Stimulated activated CD8-positive, alpha-beta memory T cell treated with anti-CD3 and anti-CD28 coated beads, Interleukin-7, amount 100 ng/mL, for 4 hours (primary cell): ENCODE results near the gene SMAP1.

Experiments
- DNase-seq, 2 donors: peaks; one replicate each; pipeline ENCODE4 v3.0.0-alpha.2; 2020; ENCODE audit warnings: low read depth in 2 of 2

The SMAP1 gene

GRCh38 chr6:70684794-70685493, 17.3 kb downstream of the SMAP1 start:
- DNase-seq: no peak

- DNase-seq: no peak
Measured at GRCh38 chr6:70685494-70686180, 18.0 kb downstream of the SMAP1 start.

- no peak for DNase-seq
Measured at GRCh38 chr6:70686548-70687133, 19.0 kb downstream of the SMAP1 start.

- DNase-seq: no peak
Measured at GRCh38 chr6:70693887-70694286, 26.2 kb downstream of the SMAP1 start.

- DNase-seq: no peak
Measured at GRCh38 chr6:70694371-70694770, 26.7 kb downstream of the SMAP1 start.

GRCh38 chr6:70700922-70701876, 33.5 kb downstream of the SMAP1 start:
- DNase-seq: no peak

GRCh38 chr6:70705772-70706171, 38.1 kb downstream of the SMAP1 start:
- DNase-seq: no peak

GRCh38 chr6:70706491-70707123, 38.9 kb downstream of the SMAP1 start:
- no peak for DNase-seq

- no peak for DNase-seq
Measured at GRCh38 chr6:70707893-70708292, 40.2 kb downstream of the SMAP1 start.

- no peak for DNase-seq
Measured at GRCh38 chr6:70708448-70708847, 40.8 kb downstream of the SMAP1 start.

GRCh38 chr6:70709826-70710225, 42.1 kb downstream of the SMAP1 start:
- DNase-seq: no peak

- no peak for DNase-seq
Measured at GRCh38 chr6:70714716-70715257, 47.1 kb downstream of the SMAP1 start.

- no peak for DNase-seq
Measured at GRCh38 chr6:70717038-70717801, 49.5 kb downstream of the SMAP1 start.

GRCh38 chr6:70724524-70724923, 56.8 kb downstream of the SMAP1 start:
- no peak for DNase-seq

- no peak for DNase-seq
Measured at GRCh38 chr6:70725817-70726415, 58.2 kb downstream of the SMAP1 start.

GRCh38 chr6:70734381-70734780, 66.7 kb downstream of the SMAP1 start:
- DNase-seq: no peak

- no peak for DNase-seq
Measured at GRCh38 chr6:70734979-70735378, 67.3 kb downstream of the SMAP1 start.

GRCh38 chr6:70735513-70735912, 67.8 kb downstream of the SMAP1 start:
- DNase-seq: no peak

GRCh38 chr6:70738028-70738427, 70.3 kb downstream of the SMAP1 start:
- no peak for DNase-seq

- no peak for DNase-seq
Measured at GRCh38 chr6:70739534-70739933, 71.9 kb downstream of the SMAP1 start.
